Stimulated activated CD8-positive, alpha-beta memory T cell treated with anti-CD3 and anti-CD28 coated beads, Interleukin-4, amount 100 ng/mL, for 48 hours (primary cell): Measurements from ENCODE around the gene TFAP2A.

Experiments
- DNase-seq: peaks from one replicate; pipeline ENCODE4 v3.0.0-alpha.2; 2020

TFAP2A gene

GRCh38 chr6:10398446-10399218, 16.2 kb downstream of the TFAP2A start:
- DNase-seq = no peak

- no peak for DNase-seq
These were observed 17.0 kb downstream of the TFAP2A start for GRCh38 chr6:10397756-10398445.

- DNase-seq = no peak
These were observed 18.1 kb downstream of the TFAP2A start for GRCh38 chr6:10396785-10397184.

GRCh38 chr6:10395704-10396546, 18.9 kb downstream of the TFAP2A start:
- no peak for DNase-seq

GRCh38 chr6:10395171-10395703, 19.6 kb downstream of the TFAP2A start:
- DNase-seq = no peak

GRCh38 chr6:10393544-10394225, 21.2 kb downstream of the TFAP2A start:
- no peak for DNase-seq

- no peak for DNase-seq
These were observed 23.1 kb downstream of the TFAP2A start for GRCh38 chr6:10391799-10392198.

GRCh38 chr6:10391299-10391630, 23.6 kb downstream of the TFAP2A start:
- DNase-seq = no peak

- DNase-seq = no peak
These were observed 24.2 kb downstream of the TFAP2A start for GRCh38 chr6:10390495-10391298.

GRCh38 chr6:10389739-10390494, 25.0 kb downstream of the TFAP2A start:
- DNase-seq = no peak

- no peak for DNase-seq
These were observed 27.9 kb downstream of the TFAP2A start for GRCh38 chr6:10386756-10387654.

GRCh38 chr6:10386220-10386619, 28.7 kb downstream of the TFAP2A start:
- no peak for DNase-seq

GRCh38 chr6:10385524-10386132, 29.2 kb downstream of the TFAP2A start:
- no peak for DNase-seq

GRCh38 chr6:10384610-10385523, 30.0 kb downstream of the TFAP2A start:
- DNase-seq = no peak

- no peak for DNase-seq
These were observed 30.7 kb downstream of the TFAP2A start for GRCh38 chr6:10384091-10384609.

- DNase-seq = no peak
These were observed 31.4 kb downstream of the TFAP2A start for GRCh38 chr6:10383331-10384090.

GRCh38 chr6:10382728-10383330, 32.0 kb downstream of the TFAP2A start:
- DNase-seq = no peak
